Muscle of leg (tissue), 16 donors: ENCODE measurements around the gene INTS6L. TPM values are rescaled to one million over a fixed set of nuclear protein-coding genes. Genes with fewer than 3 reads are reported as not detected.

Experiments
- DNase-seq: peaks from one replicate; pipeline ENCODE4 v3.0.0; 2013
- H3K27ac ChIP-seq: one replicate; pipeline ENCODE4 v1.5.1; 2013; ENCODE audit warnings: mild to moderate bottlenecking, low read length, control low read depth
- H3K27me3 ChIP-seq: one replicate; pipeline ENCODE4 v1.6.1; 2013; ENCODE audit warnings: low read length; ENCODE audit not compliant: control insufficient read depth, insufficient read depth
- H3K36me3 ChIP-seq: one replicate; pipeline ENCODE4 v1.6.1; 2013; ENCODE audit warnings: low read length; ENCODE audit not compliant: control insufficient read depth, insufficient read depth
- H3K4me1 ChIP-seq: one replicate; pipeline ENCODE4 v1.6.1; 2013; ENCODE audit warnings: low read length; ENCODE audit not compliant: control insufficient read depth, insufficient read depth
- H3K4me3 ChIP-seq: one replicate; pipeline ENCODE4 v1.5.1; 2013; ENCODE audit warnings: low read length, control low read depth
- H3K9me3 ChIP-seq: replicated peaks from 2 replicates; pipeline ENCODE4 v1.6.1; 2013; ENCODE audit warnings: low read depth, low read length; ENCODE audit not compliant: control insufficient read depth
- WGBS: methylation state at CpG from one replicate; pipeline ENCODE4 v1.1.5; 2013; ENCODE audit warnings: missing lambda C conversion rate; ENCODE audit not compliant: insufficient coverage; 5-methylcytosine and 5-hydroxymethylcytosine counted together
- long read RNA-seq, 11 donors: transcript quantifications; one replicate each; lab custom pipeline, GENCODE V29; 2026
- polyA plus RNA-seq, 8 donors: library from polyadenylated mRNA; unstranded; fragments of 120-200 nt; gene quantifications; one replicate each; pipeline versions ENCODE4 v1.2.1 to v1.2.3, GENCODE V29; 2013; ENCODE audit warnings: inconsistent platforms in 1 of 8, low replicate concordance in 1 of 8; ENCODE audit not compliant: insufficient read length in 8 of 8, insufficient read depth in 1 of 8
- total RNA-seq: library from RNA; stranded (reverse); fragments of 120-200 nt; gene quantifications from one replicate; pipeline ENCODE4 v1.2.4, GENCODE V29; 2013

Gene INTS6L, protein sequence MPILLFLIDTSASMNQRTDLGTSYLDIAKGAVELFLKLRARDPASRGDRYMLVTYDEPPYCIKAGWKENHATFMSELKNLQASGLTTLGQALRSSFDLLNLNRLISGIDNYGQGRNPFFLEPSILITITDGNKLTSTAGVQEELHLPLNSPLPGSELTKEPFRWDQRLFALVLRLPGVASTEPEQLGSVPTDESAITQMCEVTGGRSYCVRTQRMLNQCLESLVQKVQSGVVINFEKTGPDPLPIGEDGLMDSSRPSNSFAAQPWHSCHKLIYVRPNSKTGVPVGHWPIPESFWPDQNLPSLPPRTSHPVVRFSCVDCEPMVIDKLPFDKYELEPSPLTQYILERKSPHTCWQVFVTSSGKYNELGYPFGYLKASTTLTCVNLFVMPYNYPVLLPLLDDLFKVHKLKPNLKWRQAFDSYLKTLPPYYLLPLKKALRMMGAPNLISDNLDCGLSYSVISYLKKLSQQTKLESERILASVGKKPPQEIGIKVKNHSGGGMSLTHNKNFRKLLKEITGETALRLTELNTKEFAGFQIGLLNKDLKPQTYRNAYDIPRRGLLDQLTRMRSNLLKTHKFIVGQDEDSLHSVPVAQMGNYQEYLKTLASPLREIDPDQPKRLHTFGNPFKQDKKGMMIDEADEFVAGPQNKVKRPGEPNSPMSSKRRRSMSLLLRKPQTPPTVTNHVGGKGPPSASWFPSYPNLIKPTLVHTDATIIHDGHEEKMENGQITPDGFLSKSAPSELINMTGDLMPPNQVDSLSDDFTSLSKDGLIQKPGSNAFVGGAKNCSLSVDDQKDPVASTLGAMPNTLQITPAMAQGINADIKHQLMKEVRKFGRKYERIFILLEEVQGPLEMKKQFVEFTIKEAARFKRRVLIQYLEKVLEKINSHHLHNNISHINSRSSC
- total RNA-seq, result 11.3 TPM
- polyA plus RNA-seq, result 10 to 100 TPM in 5 of 8 donors, 1 to 10 TPM in 3; 7.6 to 16.1 (median 11.5) TPM
- long read RNA-seq, donor 1, result 0 reads
- long read RNA-seq, donor 2, result 0 reads
- long read RNA-seq, donor 3, result 0 reads
- long read RNA-seq, donor 4, result 0 reads
- long read RNA-seq, donor 5, result 0 reads
- long read RNA-seq, donor 6, full-length matches to known transcripts, result 1 of 1 reads
- long read RNA-seq, donor 6, partial matches to known transcripts, result 0 of 1 reads
- long read RNA-seq, donor 6, other reads (novel, unspliced or antisense), result 0 of 1 reads
- long read RNA-seq, donor 7, result 0 reads
- long read RNA-seq, donor 8, partial matches to known transcripts, result 0 of 1 reads
- long read RNA-seq, donor 8, other reads (novel, unspliced or antisense), result 0 of 1 reads
- long read RNA-seq, donor 9, result 0 reads
- long read RNA-seq, donor 10, result 0 reads
- long read RNA-seq, donor 11, result 0 reads

GRCh38 chrX:135520553-135521404, at the start of gene INTS6L:
Gene INTS6L (plus strand): TSS chrX:135520660. CDS start chrX:135520993, 333 bp downstream.
- H3K4me3 ChIP-seq, result peak within 1 kb of the TSS; percentile 67
- H3K36me3 ChIP-seq, result no peaks in the 10 kb centered on the region
- H3K4me1 ChIP-seq, result no peaks in the 10 kb centered on the region
- 37% methylated on average over 30 of the region's 50 CpGs for WGBS
- DNase-seq, result peak; percentile 95
- H3K27me3 ChIP-seq, result peaks cover 3% of the 10 kb centered on the region
- H3K9me3 ChIP-seq, result no peaks in the 10 kb centered on the region
- H3K27ac ChIP-seq, result peak within 1 kb of the TSS; percentile 96

GRCh38 chrX:135476378-135476777, 44.1 kb upstream of the INTS6L start:
- WGBS, result no CpG with 5 or more reads among the region's 3 CpGs
- H3K4me3 ChIP-seq, result no peak overlapping the region

DNA sequence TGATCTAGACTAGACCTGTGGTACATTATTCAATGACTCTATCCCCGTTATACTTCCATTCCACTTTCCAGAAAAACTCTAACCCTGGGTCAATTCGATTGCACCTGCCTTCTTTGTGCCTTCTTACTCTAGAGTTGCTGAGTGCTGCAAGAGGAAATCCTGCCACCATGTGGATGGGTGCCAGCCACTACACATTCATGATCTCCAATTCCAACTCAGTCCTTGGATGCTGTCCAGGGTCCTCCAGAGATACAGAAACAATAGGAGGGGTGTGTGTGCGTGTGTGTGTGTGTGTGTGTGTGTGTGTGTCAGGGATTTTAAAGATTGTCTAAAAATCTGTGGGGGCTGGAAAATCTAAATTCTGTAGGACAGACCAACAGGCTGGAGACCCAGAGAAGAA, 42.9 kb upstream of the INTS6L start:
- H3K4me3 ChIP-seq, result no peak overlapping the region
- no peaks in the 10 kb centered on the region for H3K4me1 ChIP-seq
- peaks cover 4% of the 10 kb centered on the region for H3K27me3 ChIP-seq
- no peak overlapping the region for H3K27ac ChIP-seq
- no CpG with 5 or more reads among the region's 3 CpGs for WGBS
- no peaks in the 10 kb centered on the region for H3K9me3 ChIP-seq
- H3K36me3 ChIP-seq, result no peaks in the 10 kb centered on the region
- DNase-seq, result peak; percentile 75

More at GRCh38 chrX:135476378-135476777, 44.1 kb upstream of the INTS6L start:
- Histone ChIP-seq H3K9me3 (no peaks in the 10 kb centered on the region), H3K27ac (no peak overlapping the region), H3K36me3 (no peaks in the 10 kb centered on the region), H3K4me1 (no peaks in the 10 kb centered on the region), H3K27me3 (peaks cover 4% of the 10 kb centered on the region)
- no peak for DNase-seq

GRCh38 chrX:135480076-135480475, 40.4 kb upstream of the INTS6L start:
- H3K4me1 ChIP-seq, result no peaks in the 10 kb centered on the region
- H3K36me3 ChIP-seq, result no peaks in the 10 kb centered on the region
- no peaks in the 10 kb centered on the region for H3K9me3 ChIP-seq
- H3K27me3 ChIP-seq, result peaks cover 6% of the 10 kb centered on the region
- no peak overlapping the region for H3K4me3 ChIP-seq
- H3K27ac ChIP-seq, result no peak overlapping the region
- WGBS, result 70% methylated on average over 6 of the region's 7 CpGs
- no peak for DNase-seq

DNA sequence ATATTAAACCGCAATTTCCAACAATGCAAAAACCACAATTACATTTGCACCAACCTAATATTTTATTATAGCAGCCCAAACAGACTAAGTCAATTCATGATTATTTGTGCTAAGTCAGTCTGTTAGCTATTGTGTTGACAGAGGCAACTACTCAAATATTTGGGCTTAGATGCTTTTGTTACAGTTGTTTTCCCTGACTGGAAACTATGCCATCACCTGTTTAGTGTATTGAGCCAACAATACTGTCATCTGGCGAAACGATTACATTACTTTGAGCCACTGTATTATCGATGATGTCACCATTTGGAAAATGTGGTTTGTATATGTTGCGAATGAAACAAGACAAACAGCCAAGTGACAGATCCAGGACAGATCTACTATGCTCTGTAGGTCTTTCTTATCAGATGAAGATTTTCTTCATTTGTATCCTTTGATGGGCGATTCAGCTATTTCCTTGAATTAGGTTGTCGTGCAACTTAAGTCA, 38.7 kb upstream of the INTS6L start:
- H3K4me1 ChIP-seq, result no peaks in the 10 kb centered on the region
- WGBS, result no CpG with 5 or more reads among the region's 7 CpGs
- DNase-seq, result peak; percentile 12
- peaks cover 6% of the 10 kb centered on the region for H3K27me3 ChIP-seq
- H3K27ac ChIP-seq, result no peak overlapping the region
- no peaks in the 10 kb centered on the region for H3K9me3 ChIP-seq
- no peak overlapping the region for H3K4me3 ChIP-seq
- H3K36me3 ChIP-seq, result no peaks in the 10 kb centered on the region

DNA sequence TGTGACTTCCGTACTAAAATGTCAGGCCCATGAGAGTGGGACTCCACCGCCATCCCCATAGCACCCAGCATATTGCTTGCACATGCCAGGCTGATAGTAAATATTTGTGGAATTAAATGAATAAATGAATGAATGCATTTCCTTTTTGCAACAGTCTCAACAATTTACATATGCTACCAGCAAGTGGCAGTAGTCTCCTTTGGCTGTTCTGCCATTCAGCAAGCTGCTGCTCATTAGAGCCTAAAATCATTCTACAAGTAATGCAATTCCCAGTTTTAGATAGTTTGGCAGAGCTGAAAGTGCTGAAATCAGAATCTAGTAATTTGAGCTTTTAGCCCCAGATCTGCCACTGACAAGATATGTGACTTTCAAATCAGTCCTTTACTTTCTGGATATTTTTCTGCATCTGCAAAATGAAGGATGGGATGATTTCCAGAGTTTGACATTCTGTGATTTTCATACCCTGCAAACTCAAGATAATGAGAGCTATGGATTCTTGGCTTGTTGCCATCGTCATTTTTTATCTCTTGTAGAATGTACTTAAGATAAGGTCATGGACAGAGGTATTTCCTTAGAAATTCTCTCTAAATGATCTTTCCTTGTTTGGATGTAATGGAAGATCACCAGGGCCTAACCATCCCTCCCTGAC, 35.7 kb upstream of the INTS6L start:
- Histone ChIP-seq H3K27me3 (peaks cover 7% of the 10 kb centered on the region), H3K4me3 (no peak overlapping the region), H3K36me3 (no peaks in the 10 kb centered on the region), H3K9me3 (no peaks in the 10 kb centered on the region), H3K4me1 (no peaks in the 10 kb centered on the region), H3K27ac (no peak overlapping the region)
- DNase-seq, result peak; percentile 71
- WGBS, result no CpG with 5 or more reads among the region's 3 CpGs

DNA sequence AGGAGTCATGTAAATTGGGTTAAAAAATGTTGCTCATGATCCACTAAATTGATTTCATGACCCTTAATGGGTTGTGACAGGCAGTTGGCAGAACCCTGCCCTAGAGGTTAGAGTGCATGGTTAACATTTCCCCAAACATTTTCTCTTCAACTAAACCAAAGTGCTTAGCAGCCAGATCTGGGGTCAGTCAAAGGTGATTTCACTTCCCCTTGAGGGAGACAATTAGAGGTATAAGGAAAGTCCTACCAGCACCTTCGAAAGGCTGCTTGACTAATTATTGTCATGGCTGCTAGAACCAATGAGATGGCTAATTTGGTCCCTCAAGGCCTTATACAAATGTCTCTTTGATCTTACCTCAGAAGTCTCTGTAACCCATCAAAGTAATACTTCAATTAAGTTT, 30.9 kb upstream of the INTS6L start:
- WGBS, result 75% methylated on average over 1 of the region's 1 CpG

GRCh38 chrX:135490979-135491514, 29.4 kb upstream of the INTS6L start:
- no peak for DNase-seq
- Histone ChIP-seq H3K9me3 (no peaks in the 10 kb centered on the region), H3K27ac (no peak overlapping the region), H3K36me3 (no peaks in the 10 kb centered on the region), H3K4me3 (no peak overlapping the region), H3K4me1 (no peaks in the 10 kb centered on the region), H3K27me3 (peaks cover 7% of the 10 kb centered on the region)
- no CpG with 5 or more reads among the region's 4 CpGs for WGBS

More for the DNA sequence above, 30.9 kb upstream of the INTS6L start:
- H3K27me3 ChIP-seq, result peaks cover 7% of the 10 kb centered on the region
- DNase-seq, result no peak
- no peaks in the 10 kb centered on the region for H3K4me1 ChIP-seq
- H3K9me3 ChIP-seq, result no peaks in the 10 kb centered on the region
- no peaks in the 10 kb centered on the region for H3K36me3 ChIP-seq
- no peak overlapping the region for H3K4me3 ChIP-seq
- H3K27ac ChIP-seq, result no peak overlapping the region
